GM18520 (cell line): ENCODE results near the gene JPH3.

Experiments
- ATAC-seq: cut with Tn5 transposase; IDR thresholded peaks from one replicate; pipeline ENCODE4 v1.9.1; 2021; ENCODE audit not compliant: unreplicated experiment

The JPH3 gene

GRCh38 chr16:87731607-87732006, 129.3 kb downstream of the JPH3 start:
- no peak for ATAC-seq

DNA sequence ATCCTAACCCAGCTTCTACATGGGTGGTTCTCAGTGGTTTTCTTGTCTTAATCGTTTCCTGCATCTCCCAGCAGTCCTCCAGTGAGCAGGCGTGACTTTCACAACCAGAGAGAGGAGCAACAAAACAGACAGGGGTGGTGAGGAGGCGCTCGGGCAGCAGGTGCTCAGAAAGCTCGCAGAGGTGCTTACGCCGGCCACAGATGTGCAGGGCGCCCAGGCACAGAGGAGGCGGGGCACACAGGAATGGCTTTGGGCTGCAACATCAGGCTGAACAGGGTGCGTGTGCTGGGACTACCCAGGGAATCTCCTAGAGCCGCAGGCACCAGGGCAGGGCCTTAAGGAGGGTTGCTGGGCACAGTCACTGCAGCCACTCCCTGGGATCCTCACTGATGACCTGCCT, 130.9 kb downstream of the JPH3 start:
- ATAC-seq: no peak

DNA sequence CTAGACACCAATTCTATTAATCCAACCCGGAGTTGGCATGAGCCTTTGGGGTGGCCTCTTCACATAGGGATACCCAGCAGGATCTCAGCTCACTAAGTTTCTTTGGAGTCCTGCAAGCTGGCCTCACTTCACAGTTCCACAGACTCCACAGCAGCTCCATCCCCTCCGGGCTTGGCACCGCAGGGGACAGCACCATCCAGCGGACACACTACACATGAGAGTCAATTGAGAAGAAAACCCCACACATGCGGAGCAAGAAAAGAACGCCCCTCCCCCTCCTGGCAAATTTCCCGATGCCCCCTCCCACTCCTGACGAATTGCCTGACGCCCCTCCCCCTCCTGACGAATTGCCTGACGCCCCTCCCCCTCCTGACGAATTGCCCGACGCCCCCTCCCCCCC, 132.3 kb downstream of the JPH3 start:
- ATAC-seq: no peak

- ATAC-seq: no peak
These were observed 133.1 kb downstream of the JPH3 start for GRCh38 chr16:87735270-87736007.

DNA sequence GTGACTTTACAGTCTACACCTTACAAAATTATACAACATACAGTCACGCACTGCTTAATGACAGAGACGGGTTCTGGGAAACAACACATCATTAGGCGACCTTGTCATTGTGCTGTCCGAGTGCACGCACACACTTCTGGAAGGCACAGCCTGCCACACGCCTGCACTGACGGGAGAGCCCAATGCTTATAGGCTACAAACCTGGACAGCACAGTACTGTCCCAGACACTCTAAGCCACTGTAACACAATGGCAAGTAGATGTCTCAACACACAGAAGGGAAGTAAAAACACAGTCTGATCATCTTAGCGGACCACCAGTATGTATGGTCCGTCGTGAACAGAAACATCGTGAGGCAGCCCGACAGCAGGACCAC, 133.7 kb downstream of the JPH3 start:
- no peak for ATAC-seq

GRCh38 chr16:87739801-87740200, 137.5 kb downstream of the JPH3 start:
- ATAC-seq: no peak

- no peak for ATAC-seq
These were observed 138.1 kb downstream of the JPH3 start for GRCh38 chr16:87740441-87740840.

- no peak for ATAC-seq
These were observed 138.7 kb downstream of the JPH3 start for GRCh38 chr16:87740909-87741424.

GRCh38 chr16:87741700-87742415, 139.6 kb downstream of the JPH3 start:
- ATAC-seq: no peak

DNA sequence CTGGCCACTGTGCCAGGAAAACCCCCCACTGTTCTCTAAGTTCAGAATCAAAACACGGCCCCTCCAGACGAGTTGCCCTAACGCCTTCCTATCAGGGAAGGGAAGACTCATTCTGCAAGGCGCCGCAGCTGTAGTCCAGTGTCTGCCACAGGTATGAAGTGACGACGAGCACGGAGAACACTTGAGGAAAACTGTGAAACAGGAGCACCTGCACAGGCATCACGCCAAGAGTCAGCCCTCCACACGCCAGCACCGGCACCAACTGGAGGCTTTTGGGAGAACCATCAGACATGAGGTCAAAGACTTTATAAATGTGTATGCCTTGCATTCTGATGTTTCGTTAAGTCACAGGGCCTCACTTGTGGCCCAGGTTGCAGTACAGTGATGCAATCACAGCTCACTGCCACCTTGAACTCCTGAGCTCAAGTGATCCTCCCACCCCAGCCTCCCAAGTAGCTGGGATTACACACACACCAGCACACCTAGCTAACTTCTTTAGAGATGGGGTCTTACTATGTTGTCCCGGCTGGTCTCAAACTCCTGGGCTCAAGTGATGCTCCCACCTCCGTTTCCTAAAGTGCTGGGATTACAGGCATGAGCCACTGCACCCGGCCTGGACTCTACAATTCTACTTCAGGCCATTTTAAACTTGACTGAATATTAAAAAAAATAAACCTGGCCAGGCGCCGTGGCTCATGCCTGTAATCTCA, 140.6 kb downstream of the JPH3 start:
- ATAC-seq: no peak

- ATAC-seq: no peak
These were observed 142.6 kb downstream of the JPH3 start for GRCh38 chr16:87744750-87745514.

- ATAC-seq: no peak
These were observed 143.9 kb downstream of the JPH3 start for GRCh38 chr16:87746178-87746577.
